GM12891 (cell line): ENCODE measurements around the gene INO80C.

Experiments used
- POLR2A ChIP-seq: IDR thresholded peaks from 2 replicates; pipeline ENCODE4 v1.6.1; 2011; ENCODE audit warnings: low read depth, low read length, control low read depth
- POLR2AphosphoS5 ChIP-seq: IDR thresholded peaks from 2 replicates; pipeline ENCODE4 v1.6.1; 2011; ENCODE audit warnings: low read depth, low read length, control low read depth
- SPI1 ChIP-seq: IDR thresholded peaks from 2 replicates; pipeline ENCODE4 v1.6.1; 2011; ENCODE audit warnings: low read depth, low read length, control low read depth
- TAF1 ChIP-seq: IDR thresholded peaks from 2 replicates; pipeline ENCODE4 v1.6.1; 2011; ENCODE audit warnings: low read depth, low read length, control low read depth

- TF ChIP-seq POLR2A (no peak), POLR2AphosphoS5 (no peak), TAF1 (no peak), SPI1 (no peak)
Measured at GRCh38 chr18:35422237-35422636, 75.5 kb downstream of the INO80C start.
